ENCODE data around the gene YAP1. TPM values are rescaled to one million over a fixed set of nuclear protein-coding genes. Genes with fewer than 3 reads are reported as not detected.
A peak's percentile ranks its signal among the peaks of the same experiment; 100 is the strongest.

Gene YAP1
- 68.5 and 69.1 TPM in 2 replicates for total RNA-seq
- polyA plus RNA-seq (2012) = 59.3 TPM

GRCh38 chr11:102109896-102110760 lies at the start of gene YAP1:
YAP1 (plus strand) TSS chr11:102110447; CDS start chr11:102110849, 402 bp downstream.
- DNase-seq (ENCODE audit: low read depth) = peak; percentile 97

- no peak for DNase-seq (ENCODE audit: low read depth)
Observed at GRCh38 chr11:102061276-102061675, 49.0 kb upstream of the YAP1 start.

DNA sequence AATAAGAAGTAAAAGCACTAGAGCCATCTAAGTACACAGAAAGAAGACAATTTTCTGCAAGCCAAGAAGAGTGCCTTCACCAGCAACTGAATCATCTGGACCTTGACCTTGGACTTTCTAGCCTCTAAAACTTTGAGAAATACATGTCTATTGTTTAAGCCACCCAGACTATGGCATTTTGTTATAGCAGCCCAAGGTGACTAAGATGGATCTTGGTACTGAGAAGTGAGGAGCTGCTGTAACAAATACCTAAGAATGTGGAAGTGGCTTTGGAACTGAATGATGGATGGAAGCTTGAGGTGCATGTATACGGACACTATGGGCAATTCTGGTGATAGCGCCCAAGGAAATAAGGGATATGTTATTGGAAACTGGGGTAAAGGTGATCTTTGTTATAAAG lies 48.1 kb upstream of the YAP1 start:
- DNase-seq (ENCODE audit: low read depth) = no peak

GRCh38 chr11:102064316-102064715 lies 45.9 kb upstream of the YAP1 start:
- no peak for DNase-seq (ENCODE audit: low read depth)

GRCh38 chr11:102070766-102071165 lies 39.5 kb upstream of the YAP1 start:
- DNase-seq (ENCODE audit: low read depth) = no peak

- peak; percentile 2 for DNase-seq (ENCODE audit: low read depth)
Observed at GRCh38 chr11:102071497-102072472, 38.5 kb upstream of the YAP1 start.

GRCh38 chr11:102073253-102073652 lies 37.0 kb upstream of the YAP1 start:
- DNase-seq (ENCODE audit: low read depth) = no peak

DNA sequence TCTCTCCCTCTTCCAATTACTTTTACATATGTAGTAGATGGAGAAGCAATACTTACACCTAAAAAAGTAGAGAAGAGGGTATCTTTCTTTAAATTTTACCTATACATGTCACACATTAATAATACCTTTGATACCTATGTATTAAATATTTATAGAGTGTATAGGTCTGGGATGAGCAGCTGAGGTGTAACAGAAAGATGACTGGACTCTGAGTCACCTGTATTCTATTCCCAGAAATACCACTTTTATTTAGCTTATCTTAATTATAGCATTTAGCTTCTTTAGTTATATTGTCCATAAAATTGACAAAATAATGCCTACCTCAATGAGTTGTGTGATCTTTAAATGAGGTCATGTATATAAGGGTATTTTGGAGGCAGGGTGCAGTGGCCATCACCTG lies 30.6 kb upstream of the YAP1 start:
- DNase-seq (ENCODE audit: low read depth) = no peak

DNA sequence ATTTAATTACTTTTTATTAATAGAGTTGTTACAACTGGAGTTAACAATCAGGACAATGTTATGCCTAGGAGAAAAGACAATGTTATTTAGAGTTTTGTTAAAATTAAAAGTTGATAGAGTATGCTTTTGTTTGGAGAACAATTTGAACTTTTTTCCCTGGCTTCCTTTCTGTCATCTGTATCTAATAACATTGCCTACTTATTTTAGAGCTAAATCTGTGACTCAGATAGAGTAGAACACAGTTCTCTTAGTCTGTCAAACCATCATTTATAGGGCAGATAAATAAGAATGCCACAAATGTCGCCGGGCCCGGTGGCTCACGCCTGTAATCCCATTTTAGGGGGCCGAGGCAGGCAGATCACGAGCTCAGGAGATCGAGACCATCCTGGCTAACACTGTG lies 28.9 kb upstream of the YAP1 start:
- no peak for DNase-seq (ENCODE audit: low read depth)

GRCh38 chr11:102085864-102086551 lies 24.2 kb upstream of the YAP1 start:
- peak; percentile 50 for DNase-seq (ENCODE audit: low read depth)

DNA sequence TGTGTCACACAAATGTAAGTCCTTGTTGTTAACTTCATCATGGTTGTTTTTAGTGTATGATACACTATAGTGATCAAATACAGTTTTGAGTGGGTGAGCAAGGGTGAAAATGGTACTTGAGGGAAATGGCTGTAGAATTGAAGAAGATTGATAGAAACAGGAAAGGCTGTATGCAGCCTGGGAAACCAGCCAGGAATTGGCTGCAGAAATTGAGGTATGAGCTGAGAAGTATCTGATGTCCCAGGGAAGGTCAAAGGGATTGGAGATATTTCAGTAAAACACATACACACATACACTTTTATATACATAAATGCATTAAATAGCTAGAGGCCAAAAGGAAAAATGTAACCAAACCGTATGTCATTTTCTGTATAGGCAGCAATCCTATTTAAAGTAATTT lies 13.1 kb upstream of the YAP1 start:
- no peak for DNase-seq (ENCODE audit: low read depth)

GRCh38 chr11:102099755-102100154 lies 10.5 kb upstream of the YAP1 start:
- DNase-seq (ENCODE audit: low read depth) = no peak

DNA sequence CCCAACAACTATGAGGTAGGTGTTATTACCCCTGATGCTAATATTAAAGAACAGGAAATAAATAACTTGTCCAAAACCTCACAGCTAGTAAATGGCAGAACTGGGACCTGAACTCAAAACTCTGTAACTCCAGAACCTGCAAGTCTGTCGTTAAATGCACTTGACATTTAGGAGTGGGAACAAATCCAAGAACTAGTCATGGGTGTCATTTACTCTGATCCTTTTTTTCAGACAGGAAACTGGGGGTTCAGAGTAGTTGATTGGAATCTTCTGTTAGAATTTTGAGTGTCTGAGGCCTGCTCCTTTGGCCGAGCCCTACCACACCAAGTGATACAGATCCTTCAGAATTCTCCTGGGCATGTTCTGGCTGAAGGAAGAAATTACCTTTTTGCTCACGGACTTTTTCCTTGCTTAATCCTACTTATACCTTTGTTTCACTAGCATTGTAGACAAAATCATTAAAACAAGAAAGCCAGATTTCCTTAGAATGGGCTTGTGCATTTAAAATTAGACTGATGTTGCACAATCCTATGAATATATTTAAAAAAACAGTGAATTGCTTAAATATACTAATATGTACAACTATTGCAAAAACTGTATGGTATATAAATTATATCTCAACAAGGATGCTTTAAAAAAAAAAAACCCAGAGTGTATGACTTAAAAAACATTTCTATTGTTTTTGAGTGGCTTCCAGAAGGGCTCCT lies 1.4 kb upstream of the YAP1 start:
- no peak for DNase-seq (ENCODE audit: low read depth)

DNA sequence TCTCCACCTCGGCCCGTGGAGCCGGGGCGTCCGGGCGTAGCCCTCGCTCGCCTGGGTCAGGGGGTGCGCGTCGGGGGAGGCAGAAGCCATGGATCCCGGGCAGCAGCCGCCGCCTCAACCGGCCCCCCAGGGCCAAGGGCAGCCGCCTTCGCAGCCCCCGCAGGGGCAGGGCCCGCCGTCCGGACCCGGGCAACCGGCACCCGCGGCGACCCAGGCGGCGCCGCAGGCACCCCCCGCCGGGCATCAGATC lies 439 bp downstream of the YAP1 start:
- DNase-seq (ENCODE audit: low read depth) = no peak

DNA sequence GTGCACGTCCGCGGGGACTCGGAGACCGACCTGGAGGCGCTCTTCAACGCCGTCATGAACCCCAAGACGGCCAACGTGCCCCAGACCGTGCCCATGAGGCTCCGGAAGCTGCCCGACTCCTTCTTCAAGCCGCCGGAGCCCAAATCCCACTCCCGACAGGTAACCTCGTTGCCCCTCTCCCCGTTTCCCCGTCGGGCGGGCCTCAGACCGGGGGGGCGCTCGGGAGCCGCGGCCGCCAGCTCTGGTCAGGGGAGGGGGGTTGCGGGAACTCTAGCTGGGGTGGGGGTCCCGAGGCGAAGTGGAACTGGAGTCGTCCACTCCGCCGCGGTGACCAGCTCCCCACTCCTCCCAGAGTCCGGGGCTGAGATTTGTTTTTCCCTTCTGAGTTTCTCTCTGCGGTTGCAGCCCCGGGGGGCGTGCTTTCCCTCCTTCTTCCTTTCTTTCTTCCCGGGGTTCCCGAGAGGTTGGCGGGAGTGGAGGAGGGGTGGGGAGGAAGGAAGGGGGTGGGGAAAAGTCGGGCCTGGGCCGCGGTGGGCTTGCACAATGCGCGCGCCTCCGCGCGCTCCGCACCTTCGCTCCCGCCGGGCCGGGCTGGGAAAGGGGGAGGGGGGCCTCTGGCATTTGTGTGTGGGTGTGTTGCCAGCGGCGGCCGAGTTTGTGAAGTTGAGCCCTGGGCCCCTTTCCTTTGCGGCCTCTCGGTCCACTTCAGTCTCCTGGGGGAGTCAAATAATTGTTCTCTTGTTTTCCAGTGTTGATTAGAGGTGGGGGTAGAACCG lies 952 bp downstream of the YAP1 start:
- DNase-seq (ENCODE audit: low read depth) = peak; percentile 86

DNA sequence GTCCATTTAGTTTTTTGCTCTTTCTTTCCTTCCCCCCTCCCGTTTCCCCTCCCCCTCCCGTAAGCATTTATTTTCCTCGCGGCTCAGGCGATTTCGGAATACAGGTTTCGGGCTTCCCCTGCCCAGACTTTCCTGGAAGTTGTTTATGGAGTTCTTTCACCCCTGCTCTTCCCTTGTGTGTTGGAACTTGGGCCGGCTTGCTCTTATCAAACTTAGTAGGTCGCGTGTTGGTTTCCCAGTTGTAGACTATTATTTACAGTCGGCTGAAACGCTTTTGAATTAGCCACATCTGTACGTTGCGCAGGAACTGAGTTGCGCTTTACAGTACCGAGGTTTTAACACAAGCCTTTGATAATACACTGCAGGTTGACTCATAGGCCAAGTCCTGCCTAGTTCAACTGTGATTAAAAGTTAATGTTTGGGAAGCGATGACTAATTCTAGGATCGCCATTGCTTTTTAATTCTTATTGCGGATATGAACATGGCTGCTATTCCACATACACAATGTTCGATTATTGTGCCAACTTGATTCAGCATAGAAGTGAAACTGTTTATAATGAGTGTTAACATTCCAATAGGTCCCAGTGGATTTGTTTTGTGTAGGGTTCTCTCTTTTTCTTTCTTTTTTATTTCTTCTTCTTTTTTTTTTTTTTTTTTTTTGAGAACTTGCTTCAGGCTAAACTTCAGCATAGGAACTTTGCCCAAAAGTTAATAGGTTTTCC lies 1.7 kb downstream of the YAP1 start:
- peak; percentile 67 for DNase-seq (ENCODE audit: low read depth)

- DNase-seq (ENCODE audit: low read depth) = peak; percentile 33
Observed at GRCh38 chr11:102112509-102112821, 2.2 kb downstream of the YAP1 start.

- peak; percentile 12 for DNase-seq (ENCODE audit: low read depth)
Observed at GRCh38 chr11:102114032-102114431, 3.8 kb downstream of the YAP1 start.

DNA sequence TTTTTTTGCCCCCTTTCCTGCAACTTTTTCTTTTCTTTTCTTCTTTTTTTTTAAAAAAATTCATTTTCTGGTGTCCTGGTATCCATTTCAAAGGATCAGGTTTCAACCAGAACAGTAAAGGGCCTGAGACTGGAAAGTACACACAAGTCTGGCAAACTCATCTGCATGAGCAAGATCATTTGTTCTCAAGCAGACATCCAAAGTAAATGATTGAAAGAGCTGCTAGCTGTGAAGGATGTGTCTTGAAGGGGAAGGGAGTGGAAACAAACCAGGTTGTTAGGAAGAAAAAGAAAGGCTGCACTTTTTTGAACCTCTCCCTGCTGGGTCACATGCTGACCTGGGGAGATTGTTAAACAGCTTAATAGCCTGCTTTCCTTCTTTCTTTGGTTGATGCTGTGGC lies 5.3 kb downstream of the YAP1 start:
- peak; percentile 67 for DNase-seq (ENCODE audit: low read depth)
